HG03045 (cell line): Measurements from ENCODE around the gene CAPZA2.
"Not testable (repeated sequence)": the region's sequence is repeated elsewhere in the genome, so short reads cannot be mapped to it uniquely, and the experiment has no call there.

ENCODE experiments used
- ATAC-seq: cut with Tn5 transposase; IDR thresholded peaks from one replicate; pipeline ENCODE4 v1.9.1; 2021; ENCODE audit warnings: mild to moderate bottlenecking, moderate library complexity; ENCODE audit not compliant: unreplicated experiment

The CAPZA2 gene

DNA sequence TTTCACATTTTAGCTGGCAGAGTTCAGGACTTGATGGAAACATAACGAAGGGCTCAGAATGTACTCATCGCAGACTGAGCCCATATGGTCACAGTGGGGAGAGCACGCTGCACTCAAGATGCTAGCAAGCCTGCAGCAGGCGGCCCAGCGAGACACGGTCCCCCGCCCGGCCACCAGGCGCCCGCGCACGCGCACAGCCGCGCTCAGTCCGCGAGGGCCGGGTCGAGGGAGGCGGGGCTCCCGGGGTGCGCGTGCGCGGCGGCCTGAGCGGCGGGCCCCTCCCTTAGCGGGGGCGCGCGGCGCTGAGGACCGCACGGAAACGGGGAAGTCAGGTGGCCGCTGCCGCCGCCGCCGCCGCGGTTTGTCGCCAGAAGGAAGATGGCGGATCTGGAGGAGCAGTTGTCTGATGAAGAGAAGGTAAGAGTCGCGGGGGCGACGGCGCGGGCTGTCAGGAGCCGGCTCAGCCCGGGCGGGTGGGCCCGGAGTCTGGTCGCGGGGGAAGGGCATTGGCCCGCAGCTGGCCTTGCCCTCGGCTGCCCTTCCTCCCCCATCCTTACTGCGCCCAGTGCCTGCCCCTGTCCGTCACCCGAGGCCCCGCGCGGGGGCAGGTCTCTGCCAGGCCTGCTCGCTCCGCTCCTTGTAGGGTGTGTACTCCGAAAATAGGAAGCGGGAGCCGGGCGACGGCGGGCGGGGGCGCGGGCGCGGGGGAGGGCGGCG, at the start of gene CAPZA2:
Gene CAPZA2 (plus strand): TSS at position 354 of the 717 bp plus-strand sequence. CDS start 25 bp downstream, at position 379.
- peak; percentile 91 for ATAC-seq

GRCh38 chr7:116812860-116813259, 49.5 kb upstream of the CAPZA2 start:
- ATAC-seq, result no peak

DNA sequence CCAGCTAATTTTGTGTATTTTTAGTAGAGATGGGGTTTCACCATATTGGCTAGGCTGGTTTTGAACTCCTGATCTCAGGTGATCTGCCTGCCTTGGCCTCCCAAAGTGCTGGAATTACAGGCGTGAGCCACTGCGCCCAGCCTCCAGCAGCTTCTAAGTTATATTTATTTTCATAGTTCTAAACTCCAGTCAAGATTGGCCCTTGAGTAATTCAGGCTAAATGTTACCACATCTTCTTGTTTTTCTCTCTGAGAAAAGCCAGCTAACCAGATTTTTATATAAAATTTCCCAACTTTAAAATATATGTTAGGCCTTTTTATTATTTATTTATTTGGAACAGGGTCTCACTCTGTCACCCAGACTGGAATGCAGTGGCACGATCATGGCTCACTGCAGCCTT, 49.0 kb upstream of the CAPZA2 start:
- ATAC-seq, result not testable (repeated sequence)

- ATAC-seq, result no peak
Observed at GRCh38 chr7:116815041-116815440, 47.3 kb upstream of the CAPZA2 start.

- ATAC-seq, result no peak
Observed at GRCh38 chr7:116820149-116820548, 42.2 kb upstream of the CAPZA2 start.

DNA sequence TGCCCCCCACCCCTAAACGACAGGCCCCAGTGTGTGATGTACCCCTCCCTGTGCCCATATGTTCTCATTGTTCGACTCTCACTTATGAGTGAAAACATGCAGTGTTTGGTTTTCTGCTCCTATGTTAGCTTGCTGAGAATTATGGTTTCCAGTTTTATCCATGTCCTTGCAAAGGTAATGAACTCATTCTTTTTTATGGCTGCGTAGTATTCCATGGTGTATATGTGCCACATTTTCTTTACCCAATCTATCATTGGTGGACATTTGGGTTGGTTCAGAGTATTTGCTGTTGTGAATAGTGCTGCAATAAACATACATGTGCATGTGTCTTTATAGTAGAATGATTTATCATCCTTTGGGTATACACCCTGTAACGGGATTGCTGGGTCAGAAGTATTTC, 40.7 kb upstream of the CAPZA2 start:
- not testable (repeated sequence) for ATAC-seq

DNA sequence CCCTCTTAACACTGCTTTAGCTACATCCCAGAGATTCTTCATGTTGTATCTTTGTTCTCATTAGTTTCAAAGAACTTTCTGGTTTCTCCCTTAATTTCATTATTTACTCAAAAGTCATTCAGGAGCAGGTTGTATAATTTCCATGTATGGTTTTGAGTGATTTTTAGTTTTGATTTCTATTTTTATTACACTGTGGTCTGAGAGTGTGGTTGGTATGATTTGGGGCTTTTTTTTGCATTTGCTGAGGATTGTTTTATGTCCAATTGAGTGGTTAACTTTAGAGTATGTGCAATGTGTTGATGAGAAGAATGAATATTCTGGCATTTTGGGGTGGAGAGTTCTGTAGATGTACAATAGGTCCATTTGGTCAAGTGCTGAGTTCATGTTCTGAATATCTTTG, 37.9 kb upstream of the CAPZA2 start:
- ATAC-seq, result no peak

DNA sequence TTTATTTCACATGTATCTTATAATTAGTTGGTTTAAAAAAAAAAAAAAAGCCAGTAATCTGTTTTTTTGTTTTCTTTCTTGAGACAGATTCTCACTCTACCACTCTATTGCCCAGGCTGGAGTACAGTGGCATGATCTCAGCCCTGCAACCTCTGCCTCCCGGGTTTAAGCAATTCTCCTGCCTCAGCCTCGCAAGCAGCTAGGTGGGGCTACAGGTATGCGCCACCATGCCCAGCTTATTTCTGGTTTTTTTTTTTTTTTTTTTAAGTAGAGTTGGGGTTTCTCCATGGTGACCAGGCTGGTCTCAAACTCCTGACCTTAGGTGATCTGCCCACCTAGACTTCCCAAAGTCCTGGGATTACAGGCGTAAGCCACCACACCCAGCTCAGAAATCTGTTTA, 34.1 kb upstream of the CAPZA2 start:
- ATAC-seq, result no peak

GRCh38 chr7:116829041-116829440, 33.3 kb upstream of the CAPZA2 start:
- no peak for ATAC-seq

GRCh38 chr7:116829493-116829892, 32.9 kb upstream of the CAPZA2 start:
- no peak for ATAC-seq

- ATAC-seq, result no peak
Observed at GRCh38 chr7:116832692-116833091, 29.7 kb upstream of the CAPZA2 start.

DNA sequence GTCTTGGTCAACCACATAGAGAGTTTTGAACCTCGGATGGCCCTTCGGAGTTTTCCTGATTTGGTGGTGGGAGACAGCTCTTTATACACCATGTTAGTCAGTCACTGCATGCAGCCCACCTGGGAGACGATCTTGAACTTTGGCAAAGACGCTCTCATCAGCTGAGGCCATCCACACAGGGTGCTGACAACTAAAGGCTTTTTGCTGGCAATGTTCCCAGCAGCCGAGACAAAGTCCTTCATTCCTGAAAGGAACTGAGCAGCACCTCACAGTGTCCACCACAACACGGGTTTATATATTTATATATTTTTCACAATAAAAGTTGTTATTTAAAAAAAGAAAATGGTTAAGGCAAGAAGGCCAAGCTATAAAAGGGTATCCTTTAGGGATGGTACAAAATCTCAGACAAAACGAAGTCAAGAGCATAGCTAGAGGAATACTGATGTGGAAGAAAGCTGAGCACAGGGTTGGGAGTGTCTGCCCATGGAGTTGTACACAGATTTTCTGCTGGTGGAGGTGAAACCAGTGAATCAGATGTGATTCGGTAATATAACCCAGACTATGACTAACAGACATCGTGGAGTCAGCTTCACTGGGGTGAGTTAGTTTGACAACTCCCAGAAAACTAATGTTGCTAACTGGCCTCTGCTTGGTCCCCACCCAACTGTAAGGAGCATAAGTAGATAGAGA, 27.4 kb upstream of the CAPZA2 start:
- ATAC-seq, result no peak

- no peak for ATAC-seq
Observed at GRCh38 chr7:116836048-116836447, 26.3 kb upstream of the CAPZA2 start.

DNA sequence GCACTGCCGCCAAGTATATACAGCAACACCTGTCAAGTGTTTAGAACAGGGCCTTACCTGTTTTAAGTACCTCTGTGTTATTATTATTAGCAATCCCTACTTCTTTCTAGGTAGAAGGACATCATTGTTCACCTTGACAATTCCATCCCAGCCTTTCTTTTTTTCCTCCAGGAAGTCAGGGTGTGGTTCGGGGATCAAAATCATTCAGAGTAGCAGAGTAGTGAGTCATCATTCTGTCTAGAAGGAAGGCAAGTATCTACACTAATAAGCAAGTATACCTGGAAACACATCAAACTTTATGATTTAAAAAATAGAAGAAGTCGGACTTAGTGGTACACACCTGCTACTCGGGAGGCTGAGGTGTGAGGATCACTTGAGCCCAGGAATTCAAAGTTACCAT, 25.5 kb upstream of the CAPZA2 start:
- ATAC-seq, result no peak

DNA sequence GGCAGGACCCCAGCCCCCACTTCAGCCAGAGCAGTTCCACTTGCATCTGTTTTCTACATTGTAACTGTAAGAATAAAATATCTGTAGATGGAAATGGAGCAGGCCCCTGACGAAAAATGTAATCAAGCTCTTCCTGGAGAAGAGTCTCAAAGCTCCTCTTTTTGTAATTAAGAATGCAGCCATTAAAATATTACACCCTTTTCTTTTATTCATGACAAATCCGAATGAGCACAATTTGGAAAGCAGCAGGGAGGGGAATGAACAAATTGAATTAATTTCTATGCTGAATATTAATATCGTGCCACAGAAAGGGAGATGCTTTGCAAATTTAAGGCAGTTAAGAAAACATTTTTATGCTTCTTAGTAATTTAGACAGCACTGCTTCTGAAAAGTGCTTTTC, 24.8 kb upstream of the CAPZA2 start:
- ATAC-seq, result no peak

DNA sequence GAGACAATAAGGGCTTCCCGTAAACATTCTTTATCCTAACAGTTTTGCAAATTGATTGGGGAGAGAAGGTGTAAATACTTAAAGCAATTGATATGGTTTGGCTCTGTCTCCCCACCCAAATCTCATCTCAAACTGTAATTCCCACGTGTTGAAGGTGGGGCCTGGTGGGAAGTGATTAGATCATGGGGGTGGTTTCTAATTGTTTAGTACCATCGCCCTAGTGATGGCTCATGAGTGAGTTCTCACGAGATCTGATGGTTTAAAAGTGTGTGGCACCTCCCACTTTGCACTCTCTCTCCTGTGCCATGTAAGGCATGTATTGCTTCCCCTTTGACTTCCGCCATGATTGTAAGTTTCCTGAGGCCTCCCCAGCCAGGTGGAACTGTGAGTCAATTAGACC, 22.1 kb upstream of the CAPZA2 start:
- ATAC-seq, result no peak

DNA sequence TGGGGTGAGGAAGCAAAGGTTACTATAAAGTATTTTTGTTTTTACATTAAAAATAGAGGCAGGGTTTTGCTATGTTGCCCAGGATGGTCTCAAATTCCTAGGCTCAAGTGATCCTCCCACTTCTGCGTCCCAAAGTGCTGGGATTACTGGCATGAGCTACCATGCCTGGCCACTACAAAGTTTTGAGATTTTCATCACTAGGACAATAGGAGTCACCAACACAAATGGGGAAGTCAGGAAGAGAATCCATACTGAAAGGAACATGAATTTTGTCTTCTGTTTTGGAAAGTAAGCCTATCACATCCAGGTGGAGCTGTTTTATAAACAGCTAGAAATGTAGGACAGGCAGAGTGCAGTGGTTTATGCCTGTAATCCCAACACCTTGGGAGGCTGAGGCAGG, 20.0 kb upstream of the CAPZA2 start:
- ATAC-seq, result no peak

DNA sequence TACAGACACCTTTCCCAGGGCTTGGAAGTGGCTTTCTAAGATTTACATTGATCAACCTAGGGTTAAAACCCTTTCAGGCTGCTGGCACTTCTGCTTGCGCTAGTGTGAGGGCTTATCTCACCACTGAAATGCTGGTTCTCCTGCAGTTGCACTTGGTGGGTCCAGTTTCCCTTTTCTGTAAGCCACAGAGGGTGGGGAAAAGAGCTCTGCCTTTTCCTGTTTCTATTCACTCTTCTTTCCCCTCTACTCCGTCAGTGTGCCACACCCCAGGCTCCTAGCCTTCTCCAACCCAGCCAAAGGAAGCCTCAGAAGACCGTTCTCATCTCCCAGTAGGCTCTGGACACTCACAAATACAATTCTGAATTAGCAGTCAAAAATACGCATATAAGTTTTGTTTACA, 19.0 kb upstream of the CAPZA2 start:
- ATAC-seq, result no peak

GRCh38 chr7:116851175-116851574, 11.2 kb upstream of the CAPZA2 start:
- no peak for ATAC-seq

- ATAC-seq, result no peak
Observed at GRCh38 chr7:116851671-116852070, 10.7 kb upstream of the CAPZA2 start.

- ATAC-seq, result no peak
Observed at GRCh38 chr7:116854132-116854531, 8.3 kb upstream of the CAPZA2 start.

- no peak for ATAC-seq
Observed at GRCh38 chr7:116857052-116857451, 5.3 kb upstream of the CAPZA2 start.

DNA sequence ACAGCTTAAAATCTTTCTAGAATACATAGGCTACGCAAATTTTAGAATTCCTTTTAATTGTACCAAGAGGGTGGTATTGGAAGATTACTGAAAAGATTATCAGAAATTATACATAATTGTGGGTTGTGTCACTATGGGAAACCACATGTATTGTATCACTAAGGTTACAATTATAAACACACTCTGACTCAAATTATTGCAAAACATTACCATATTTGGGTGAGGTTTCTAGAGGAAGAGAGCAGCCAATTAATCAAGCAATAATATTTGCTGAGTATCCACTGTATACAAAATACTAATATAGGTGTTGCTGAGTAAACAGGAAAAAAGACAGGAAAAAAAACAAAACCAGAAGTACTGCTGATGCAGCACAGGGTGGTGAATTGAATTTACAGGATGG, 3.1 kb upstream of the CAPZA2 start:
- no peak for ATAC-seq
